Mammary epithelial cell (primary cell): ENCODE data around the gene RBP4.

Source experiments
- EZH2 ChIP-seq: IDR thresholded peaks from 2 replicates; pipeline ENCODE4 v1.6.1; 2012; ENCODE audit warnings: low read length, inconsistent platforms, borderline replicate concordance
- TF ChIP-seq, protein P1 (sequence below), 2 donors: IDR thresholded peaks in 1 of 2; conservative IDR thresholded peaks in 1 of 2; 2 replicates each; pipeline ENCODE4 v1.5.1; 2011 to 2012; ENCODE audit warnings: inconsistent platforms in 2 of 2, low read length in 2 of 2, mild to moderate bottlenecking in 2 of 2, control low read depth in 1 of 2, low read depth in 1 of 2; ENCODE audit not compliant: insufficient read depth in 1 of 2; ENCODE audit errors: extremely low read depth in 1 of 2

DNA sequence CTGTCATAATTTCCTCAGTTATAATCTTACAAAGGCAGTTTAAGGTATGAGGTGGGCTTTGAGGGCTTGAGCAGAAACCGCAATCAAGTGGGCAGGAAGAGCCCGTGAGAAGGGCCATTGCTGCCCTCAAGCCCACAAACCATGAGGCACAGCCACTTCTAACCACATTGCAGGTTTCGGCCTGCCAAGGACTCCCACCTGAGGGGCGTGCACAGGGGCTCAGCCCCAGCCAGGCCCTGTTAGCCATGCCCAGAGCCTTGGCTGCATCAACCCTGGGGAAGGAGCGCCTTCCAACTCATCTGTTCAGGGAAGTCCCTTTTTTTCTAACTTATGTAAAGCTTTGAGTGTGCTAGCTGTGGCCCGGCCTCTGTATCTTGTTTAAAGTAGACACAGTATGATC lies 40.5 kb downstream of the RBP4 start:
- TF ChIP-seq, protein P1, sequence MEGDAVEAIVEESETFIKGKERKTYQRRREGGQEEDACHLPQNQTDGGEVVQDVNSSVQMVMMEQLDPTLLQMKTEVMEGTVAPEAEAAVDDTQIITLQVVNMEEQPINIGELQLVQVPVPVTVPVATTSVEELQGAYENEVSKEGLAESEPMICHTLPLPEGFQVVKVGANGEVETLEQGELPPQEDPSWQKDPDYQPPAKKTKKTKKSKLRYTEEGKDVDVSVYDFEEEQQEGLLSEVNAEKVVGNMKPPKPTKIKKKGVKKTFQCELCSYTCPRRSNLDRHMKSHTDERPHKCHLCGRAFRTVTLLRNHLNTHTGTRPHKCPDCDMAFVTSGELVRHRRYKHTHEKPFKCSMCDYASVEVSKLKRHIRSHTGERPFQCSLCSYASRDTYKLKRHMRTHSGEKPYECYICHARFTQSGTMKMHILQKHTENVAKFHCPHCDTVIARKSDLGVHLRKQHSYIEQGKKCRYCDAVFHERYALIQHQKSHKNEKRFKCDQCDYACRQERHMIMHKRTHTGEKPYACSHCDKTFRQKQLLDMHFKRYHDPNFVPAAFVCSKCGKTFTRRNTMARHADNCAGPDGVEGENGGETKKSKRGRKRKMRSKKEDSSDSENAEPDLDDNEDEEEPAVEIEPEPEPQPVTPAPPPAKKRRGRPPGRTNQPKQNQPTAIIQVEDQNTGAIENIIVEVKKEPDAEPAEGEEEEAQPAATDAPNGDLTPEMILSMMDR (conservative IDR thresholded peaks at IDR 0.05 in 1 of 2, IDR thresholded peaks at IDR 0.05 in 1 of 2; ENCODE audit: extremely low read depth in 1 of 2, insufficient read depth in 1 of 2, low read depth in 1 of 2, low read length in 2 of 2) = no peak
- no peak for TF ChIP-seq EZH2
